ENCODE results near the gene GATA1. TPM values are rescaled to one million over a fixed set of nuclear protein-coding genes. Genes with fewer than 3 reads are reported as not detected.

GATA1 gene
- total RNA-seq, 1 donor = not detected

- TF ChIP-seq, protein P1, sequence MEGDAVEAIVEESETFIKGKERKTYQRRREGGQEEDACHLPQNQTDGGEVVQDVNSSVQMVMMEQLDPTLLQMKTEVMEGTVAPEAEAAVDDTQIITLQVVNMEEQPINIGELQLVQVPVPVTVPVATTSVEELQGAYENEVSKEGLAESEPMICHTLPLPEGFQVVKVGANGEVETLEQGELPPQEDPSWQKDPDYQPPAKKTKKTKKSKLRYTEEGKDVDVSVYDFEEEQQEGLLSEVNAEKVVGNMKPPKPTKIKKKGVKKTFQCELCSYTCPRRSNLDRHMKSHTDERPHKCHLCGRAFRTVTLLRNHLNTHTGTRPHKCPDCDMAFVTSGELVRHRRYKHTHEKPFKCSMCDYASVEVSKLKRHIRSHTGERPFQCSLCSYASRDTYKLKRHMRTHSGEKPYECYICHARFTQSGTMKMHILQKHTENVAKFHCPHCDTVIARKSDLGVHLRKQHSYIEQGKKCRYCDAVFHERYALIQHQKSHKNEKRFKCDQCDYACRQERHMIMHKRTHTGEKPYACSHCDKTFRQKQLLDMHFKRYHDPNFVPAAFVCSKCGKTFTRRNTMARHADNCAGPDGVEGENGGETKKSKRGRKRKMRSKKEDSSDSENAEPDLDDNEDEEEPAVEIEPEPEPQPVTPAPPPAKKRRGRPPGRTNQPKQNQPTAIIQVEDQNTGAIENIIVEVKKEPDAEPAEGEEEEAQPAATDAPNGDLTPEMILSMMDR (IDR thresholded peaks at IDR 0.05; ENCODE audit: insufficient read depth, low read depth, low read length) = no peak
- H3K4me3 ChIP-seq (ENCODE audit: low read depth, low read length) = no peak overlapping the region
- no peak for DNase-seq (ENCODE audit: low read depth)
These were observed 4.7 kb upstream of the GATA1 start for GRCh38 chrX:48781705-48782104.

DNA sequence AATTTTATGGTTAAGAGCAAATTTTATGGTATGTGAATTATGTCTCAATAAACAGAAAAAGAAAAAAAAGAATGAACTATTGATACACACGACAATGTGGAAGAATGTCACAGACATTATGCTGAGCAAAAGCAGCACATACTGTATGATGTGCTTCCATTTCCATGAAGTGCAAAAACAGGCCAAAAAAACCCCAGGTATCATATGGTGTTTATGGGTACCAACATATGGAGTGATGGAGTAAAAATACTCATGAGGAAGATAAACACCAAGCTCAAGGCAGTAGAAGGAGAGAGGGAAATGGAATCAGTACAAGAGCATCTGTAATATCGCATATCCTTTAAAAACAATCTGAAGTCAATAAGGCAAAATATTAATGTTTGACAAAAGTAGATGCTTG is 4.2 kb upstream of the GATA1 start:
- TF ChIP-seq, protein P1 (IDR thresholded peaks at IDR 0.05; ENCODE audit: insufficient read depth, low read depth, low read length) = no peak
- H3K4me3 ChIP-seq (ENCODE audit: low read depth, low read length) = no peak overlapping the region
- DNase-seq (ENCODE audit: low read depth) = no peak

DNA sequence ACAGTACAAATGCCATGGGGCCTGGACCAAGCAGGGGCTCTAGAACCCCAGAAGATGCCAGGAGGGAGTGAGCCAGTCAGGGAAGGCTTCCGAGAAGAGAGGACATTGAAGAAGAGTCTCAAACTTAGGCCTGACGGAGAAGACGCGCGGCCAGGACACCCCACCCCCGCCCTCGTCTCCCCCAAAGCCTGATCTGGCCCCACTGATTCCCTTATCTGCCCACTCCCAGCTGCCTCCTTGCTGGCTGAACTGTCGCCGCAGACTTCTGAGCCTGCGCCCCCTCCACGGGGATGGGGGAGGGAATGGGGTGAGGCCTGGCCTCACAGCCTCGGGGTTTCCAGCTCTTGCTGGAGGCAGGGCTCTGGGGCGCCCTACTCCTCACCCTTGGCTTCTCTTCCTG is 3.6 kb upstream of the GATA1 start:
- no peak for DNase-seq (ENCODE audit: low read depth)
- no peak overlapping the region for H3K4me3 ChIP-seq (ENCODE audit: low read depth, low read length)
- TF ChIP-seq, protein P1 (IDR thresholded peaks at IDR 0.05; ENCODE audit: insufficient read depth, low read depth, low read length) = no peak

DNA sequence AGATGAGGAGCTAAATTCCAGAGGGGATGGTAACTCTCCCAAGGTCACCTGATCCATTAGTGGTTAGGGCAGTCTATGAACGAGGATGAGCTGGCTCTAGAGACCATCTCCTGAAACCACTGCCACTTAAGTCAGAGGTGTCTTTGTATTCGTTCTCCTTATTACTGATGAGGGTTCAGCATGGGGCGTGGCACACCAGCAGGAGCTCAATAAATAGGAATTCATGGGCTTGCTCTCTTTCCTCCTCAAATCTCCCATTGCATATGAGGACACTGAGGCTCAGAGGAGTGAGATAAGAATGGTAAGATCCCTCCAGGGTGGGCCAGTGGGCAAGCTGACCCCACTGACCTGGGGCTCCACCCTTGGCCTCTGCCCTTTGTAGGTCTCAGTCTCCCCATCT is 1.7 kb upstream of the GATA1 start:
- DNase-seq (ENCODE audit: low read depth) = no peak
- H3K4me3 ChIP-seq (ENCODE audit: low read depth, low read length) = no peak overlapping the region
- TF ChIP-seq, protein P1 (IDR thresholded peaks at IDR 0.05; ENCODE audit: insufficient read depth, low read depth, low read length) = no peak

- no peak overlapping the region for H3K4me3 ChIP-seq (ENCODE audit: low read depth, low read length)
- TF ChIP-seq, protein P1 (IDR thresholded peaks at IDR 0.05; ENCODE audit: insufficient read depth, low read depth, low read length) = no peak
- no peak for DNase-seq (ENCODE audit: low read depth)
These were observed 1.2 kb upstream of the GATA1 start for GRCh38 chrX:48785186-48785539.

GRCh38 chrX:48785540-48786214 is 713 bp upstream of the GATA1 start:
- no peak overlapping the region for H3K4me3 ChIP-seq (ENCODE audit: low read depth, low read length)
- no peak for DNase-seq (ENCODE audit: low read depth)
- TF ChIP-seq, protein P1 (IDR thresholded peaks at IDR 0.05; ENCODE audit: insufficient read depth, low read depth, low read length) = no peak

Data from fibroblast of villous mesenchyme (primary cell).